ENCODE data around the gene TDP1. TPM values are rescaled to one million over a fixed set of nuclear protein-coding genes. Genes with fewer than 3 reads are reported as not detected.

The TDP1 gene
- total and polyA plus RNA-seq, 2 experiments from 2014 or later = 23.0 to 63.6 TPM

DNA sequence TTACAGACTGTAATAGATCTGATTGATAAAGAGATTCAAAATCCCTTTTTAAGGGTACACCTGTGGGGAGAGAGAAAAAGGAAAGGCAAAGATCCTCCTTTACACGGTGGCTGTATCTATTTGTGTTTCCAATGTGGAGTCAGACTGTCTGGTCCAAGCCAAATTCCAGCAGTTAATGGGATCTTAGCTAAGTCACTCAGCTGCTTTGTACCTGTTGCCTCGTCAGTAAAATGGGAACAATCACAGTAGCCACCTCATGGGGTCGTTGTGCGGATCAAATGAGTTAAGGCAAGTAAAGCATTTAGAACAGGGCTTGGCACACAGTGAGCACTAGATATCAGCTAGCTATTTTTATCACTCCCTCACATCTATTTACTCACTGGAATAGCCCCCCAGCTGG, 48.1 kb upstream of the TDP1 start (continued):
- TF ChIP-seq, protein P1, sequence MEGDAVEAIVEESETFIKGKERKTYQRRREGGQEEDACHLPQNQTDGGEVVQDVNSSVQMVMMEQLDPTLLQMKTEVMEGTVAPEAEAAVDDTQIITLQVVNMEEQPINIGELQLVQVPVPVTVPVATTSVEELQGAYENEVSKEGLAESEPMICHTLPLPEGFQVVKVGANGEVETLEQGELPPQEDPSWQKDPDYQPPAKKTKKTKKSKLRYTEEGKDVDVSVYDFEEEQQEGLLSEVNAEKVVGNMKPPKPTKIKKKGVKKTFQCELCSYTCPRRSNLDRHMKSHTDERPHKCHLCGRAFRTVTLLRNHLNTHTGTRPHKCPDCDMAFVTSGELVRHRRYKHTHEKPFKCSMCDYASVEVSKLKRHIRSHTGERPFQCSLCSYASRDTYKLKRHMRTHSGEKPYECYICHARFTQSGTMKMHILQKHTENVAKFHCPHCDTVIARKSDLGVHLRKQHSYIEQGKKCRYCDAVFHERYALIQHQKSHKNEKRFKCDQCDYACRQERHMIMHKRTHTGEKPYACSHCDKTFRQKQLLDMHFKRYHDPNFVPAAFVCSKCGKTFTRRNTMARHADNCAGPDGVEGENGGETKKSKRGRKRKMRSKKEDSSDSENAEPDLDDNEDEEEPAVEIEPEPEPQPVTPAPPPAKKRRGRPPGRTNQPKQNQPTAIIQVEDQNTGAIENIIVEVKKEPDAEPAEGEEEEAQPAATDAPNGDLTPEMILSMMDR (conservative IDR thresholded peaks at IDR 0.05; ENCODE audit: low read depth in 2 of 2) = no peak
- TF ChIP-seq STAT1 (IDR thresholded peaks at IDR 0.05; ENCODE audit: unreplicated experiment) (no peak), CREB1 (CRISPR knock-in tag; IDR thresholded peaks at IDR 0.05; ENCODE audit: low read depth) (no peak)
- TF ChIP-seq, protein P2, sequence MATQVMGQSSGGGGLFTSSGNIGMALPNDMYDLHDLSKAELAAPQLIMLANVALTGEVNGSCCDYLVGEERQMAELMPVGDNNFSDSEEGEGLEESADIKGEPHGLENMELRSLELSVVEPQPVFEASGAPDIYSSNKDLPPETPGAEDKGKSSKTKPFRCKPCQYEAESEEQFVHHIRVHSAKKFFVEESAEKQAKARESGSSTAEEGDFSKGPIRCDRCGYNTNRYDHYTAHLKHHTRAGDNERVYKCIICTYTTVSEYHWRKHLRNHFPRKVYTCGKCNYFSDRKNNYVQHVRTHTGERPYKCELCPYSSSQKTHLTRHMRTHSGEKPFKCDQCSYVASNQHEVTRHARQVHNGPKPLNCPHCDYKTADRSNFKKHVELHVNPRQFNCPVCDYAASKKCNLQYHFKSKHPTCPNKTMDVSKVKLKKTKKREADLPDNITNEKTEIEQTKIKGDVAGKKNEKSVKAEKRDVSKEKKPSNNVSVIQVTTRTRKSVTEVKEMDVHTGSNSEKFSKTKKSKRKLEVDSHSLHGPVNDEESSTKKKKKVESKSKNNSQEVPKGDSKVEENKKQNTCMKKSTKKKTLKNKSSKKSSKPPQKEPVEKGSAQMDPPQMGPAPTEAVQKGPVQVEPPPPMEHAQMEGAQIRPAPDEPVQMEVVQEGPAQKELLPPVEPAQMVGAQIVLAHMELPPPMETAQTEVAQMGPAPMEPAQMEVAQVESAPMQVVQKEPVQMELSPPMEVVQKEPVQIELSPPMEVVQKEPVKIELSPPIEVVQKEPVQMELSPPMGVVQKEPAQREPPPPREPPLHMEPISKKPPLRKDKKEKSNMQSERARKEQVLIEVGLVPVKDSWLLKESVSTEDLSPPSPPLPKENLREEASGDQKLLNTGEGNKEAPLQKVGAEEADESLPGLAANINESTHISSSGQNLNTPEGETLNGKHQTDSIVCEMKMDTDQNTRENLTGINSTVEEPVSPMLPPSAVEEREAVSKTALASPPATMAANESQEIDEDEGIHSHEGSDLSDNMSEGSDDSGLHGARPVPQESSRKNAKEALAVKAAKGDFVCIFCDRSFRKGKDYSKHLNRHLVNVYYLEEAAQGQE (IDR thresholded peaks at IDR 0.05; ENCODE audit: unreplicated experiment) = no peak

DNA sequence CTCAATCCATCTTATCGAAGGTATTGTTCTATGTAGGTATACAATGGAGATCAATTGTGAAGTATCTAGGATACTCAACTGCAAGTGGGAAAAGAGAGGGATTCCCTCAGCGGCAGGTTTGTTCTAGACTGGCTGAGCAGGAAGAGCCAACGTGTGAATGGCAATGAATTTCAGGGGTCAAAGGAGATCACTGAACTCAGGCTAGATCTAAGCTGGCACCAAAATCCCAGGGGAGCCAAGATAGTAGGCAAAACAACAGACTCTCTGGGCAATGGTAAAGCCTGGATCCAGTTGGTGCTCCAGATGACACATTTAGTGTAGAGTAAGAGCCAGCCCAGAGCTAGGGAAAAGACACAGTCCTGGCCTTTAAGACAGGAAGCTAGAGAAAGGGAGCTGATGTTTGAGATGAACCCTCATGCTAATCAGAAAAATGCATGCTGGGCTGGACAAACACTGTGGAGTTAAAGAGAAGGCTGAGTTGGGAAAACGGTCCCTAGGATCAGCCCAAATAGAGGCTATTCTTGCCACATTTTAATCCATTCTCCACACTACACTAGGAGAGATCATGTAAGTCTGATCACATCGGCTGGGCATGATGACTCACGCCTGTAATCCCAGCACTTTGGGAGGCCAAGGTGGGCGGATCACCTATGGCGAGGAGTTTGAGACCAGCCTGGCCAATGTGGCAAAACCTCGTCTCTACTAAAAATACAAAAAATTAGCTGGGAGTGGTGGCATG, 46.8 kb upstream of the TDP1 start:
- peaks cover 9% of the 10 kb centered on the region for H3K27me3 Mint-ChIP-seq (ENCODE audit: insufficient read depth, low read depth, poor library complexity)
- TF ChIP-seq STAT1 (IDR thresholded peaks at IDR 0.05; ENCODE audit: unreplicated experiment) (no peak), EZH2 (IDR thresholded peaks at IDR 0.05; ENCODE audit: low read depth, unreplicated experiment) (no peak)
- H3K4me1 Mint-ChIP-seq = peaks cover 46% of the 10 kb centered on the region
- no peak overlapping the region for H3K4me3 Mint-ChIP-seq
- H3K4me1 ChIP-seq (ENCODE audit: insufficient read depth) = peaks cover 31% of the 10 kb centered on the region
- no peaks in the 10 kb centered on the region for H3K27me3 ChIP-seq (ENCODE audit: insufficient read depth)
- H3K36me3 ChIP-seq (ENCODE audit: insufficient read depth) = no peaks in the 10 kb centered on the region
- no peak overlapping the region for H2AFZ ChIP-seq
- no peak overlapping the region for H3K27ac ChIP-seq (ENCODE audit: low read depth)
- H3K4me3 ChIP-seq = no peak overlapping the region
- H3K4me2 ChIP-seq = no peak overlapping the region
- DNase-seq (ENCODE audit: low spot score) (no peak), ATAC-seq (no peak)
- no peaks in the 10 kb centered on the region for H3F3A ChIP-seq (replicated peaks; ENCODE audit: low read depth)
- no peaks in the 10 kb centered on the region for H3K36me3 Mint-ChIP-seq (ENCODE audit: low read depth)
- no peaks in the 10 kb centered on the region for H3K79me2 ChIP-seq (replicated peaks; ENCODE audit: insufficient read depth)
- no peaks in the 10 kb centered on the region for H3K9me2 ChIP-seq (ENCODE audit: insufficient read depth)
- H4K20me1 ChIP-seq (replicated peaks; ENCODE audit: insufficient read depth) = no peaks in the 10 kb centered on the region
- H3K9me3 Mint-ChIP-seq = no peaks in the 10 kb centered on the region
- no peak overlapping the region for H3K27ac Mint-ChIP-seq

DNA sequence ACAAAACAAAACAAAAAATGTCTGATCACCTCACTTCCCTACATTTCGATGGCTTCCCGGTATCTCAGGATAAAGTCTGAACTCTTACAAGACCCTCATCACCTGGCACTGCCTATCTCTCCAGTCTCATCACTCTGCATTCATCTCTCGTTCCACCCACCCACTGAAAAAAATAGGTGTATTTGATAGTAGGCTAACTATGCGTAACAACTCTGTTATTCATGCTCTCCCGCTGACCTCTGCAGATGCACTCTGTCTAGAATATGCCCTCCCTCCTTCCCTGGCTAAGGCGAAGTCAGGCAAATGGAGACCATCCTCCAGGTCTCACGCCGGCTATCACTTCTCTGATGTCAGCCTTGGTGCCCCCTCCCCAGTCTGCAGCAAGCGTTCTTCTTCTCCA, 46.1 kb upstream of the TDP1 start:
- no peak overlapping the region for H3K4me3 Mint-ChIP-seq
- no peak overlapping the region for H3K4me2 ChIP-seq
- H3K27me3 Mint-ChIP-seq (ENCODE audit: insufficient read depth, low read depth, poor library complexity) = peaks cover 9% of the 10 kb centered on the region
- H3K79me2 ChIP-seq (replicated peaks; ENCODE audit: insufficient read depth) = no peaks in the 10 kb centered on the region
- ATAC-seq (no peak), DNase-seq (ENCODE audit: low spot score) (no peak)
- no peaks in the 10 kb centered on the region for H3K9me2 ChIP-seq (ENCODE audit: insufficient read depth)
- no peaks in the 10 kb centered on the region for H3K27me3 ChIP-seq (ENCODE audit: insufficient read depth)
- no peaks in the 10 kb centered on the region for H3K36me3 ChIP-seq (ENCODE audit: insufficient read depth)
- H3F3A ChIP-seq (replicated peaks; ENCODE audit: low read depth) = no peaks in the 10 kb centered on the region
- no peak overlapping the region for H3K27ac ChIP-seq (ENCODE audit: low read depth)
- no peak overlapping the region for H3K4me3 ChIP-seq
- no peak overlapping the region for H3K27ac Mint-ChIP-seq
- no peaks in the 10 kb centered on the region for H3K9me3 Mint-ChIP-seq
- peaks cover 31% of the 10 kb centered on the region for H3K4me1 ChIP-seq (ENCODE audit: insufficient read depth)
- H4K20me1 ChIP-seq (replicated peaks; ENCODE audit: insufficient read depth) = no peaks in the 10 kb centered on the region
- H3K36me3 Mint-ChIP-seq (ENCODE audit: low read depth) = no peaks in the 10 kb centered on the region
- H3K4me1 Mint-ChIP-seq = peaks cover 46% of the 10 kb centered on the region
- H2AFZ ChIP-seq = no peak overlapping the region
- TF ChIP-seq JUNB (IDR thresholded peaks at IDR 0.05; ENCODE audit: unreplicated experiment) = no peak
- no peak for TF ChIP-seq EZH2phosphoT487 (IDR thresholded peaks at IDR 0.05; ENCODE audit: unreplicated experiment)
- TF ChIP-seq STAT1 (IDR thresholded peaks at IDR 0.05; ENCODE audit: unreplicated experiment) = no peak
- TF ChIP-seq NANOG (IDR thresholded peaks at IDR 0.05; ENCODE audit: borderline replicate concordance) = no peak
